Muscle layer of colon (tissue), 2 donors: ENCODE measurements around the gene NEUROG1.
"Not testable (repeated sequence)": the region's sequence is repeated elsewhere in the genome, so short reads cannot be mapped to it uniquely, and the experiment has no call there.

Source experiments
- H3K27ac ChIP-seq: one replicate; pipeline ENCODE4 v1.7.0; 2013; ENCODE audit warnings: low read depth, mild to moderate bottlenecking, low read length, moderate library complexity
- H3K27me3 ChIP-seq, 2 donors: one replicate each; pipeline ENCODE4 v1.7.0; 2013; ENCODE audit warnings: low read length in 2 of 2, mild to moderate bottlenecking in 2 of 2; ENCODE audit not compliant: insufficient read depth in 2 of 2, control insufficient read depth in 1 of 2
- H3K36me3 ChIP-seq: one replicate; pipeline ENCODE4 v1.7.0; 2013; ENCODE audit warnings: mild to moderate bottlenecking, low read length; ENCODE audit not compliant: insufficient read depth
- H3K4me1 ChIP-seq: one replicate; pipeline ENCODE4 v1.7.0; 2013; ENCODE audit warnings: mild to moderate bottlenecking, low read length; ENCODE audit not compliant: insufficient read depth
- H3K4me3 ChIP-seq, 2 donors: one replicate each; pipeline ENCODE4 v1.7.0; 2013; ENCODE audit warnings: low read length in 2 of 2, low read depth in 1 of 2, mild to moderate bottlenecking in 1 of 2, moderate library complexity in 1 of 2
- H3K9ac ChIP-seq: one replicate; pipeline ENCODE4 v1.7.0; 2013; ENCODE audit warnings: low read length
- H3K9me3 ChIP-seq: one replicate; pipeline ENCODE4 v1.7.0; 2013; ENCODE audit warnings: mild to moderate bottlenecking, low read length
- donor health status: abdominal sarcoma.
- donor health status: Adenocarcinoma of cecum.

The NEUROG1 gene

GRCh38 chr5:135533334-135533733 lies 2.4 kb downstream of the NEUROG1 start:
- Histone ChIP-seq H3K9me3 (no peaks in the 10 kb centered on the region), H3K27ac (no peak overlapping the region), H3K4me3 (no peak overlapping the region), H3K4me1 (no peaks in the 10 kb centered on the region), H3K27me3 (peaks cover 34 to 57% of the 10 kb centered on the region in 2 donors), H3K9ac (no peak overlapping the region), H3K36me3 (no peaks in the 10 kb centered on the region)

DNA sequence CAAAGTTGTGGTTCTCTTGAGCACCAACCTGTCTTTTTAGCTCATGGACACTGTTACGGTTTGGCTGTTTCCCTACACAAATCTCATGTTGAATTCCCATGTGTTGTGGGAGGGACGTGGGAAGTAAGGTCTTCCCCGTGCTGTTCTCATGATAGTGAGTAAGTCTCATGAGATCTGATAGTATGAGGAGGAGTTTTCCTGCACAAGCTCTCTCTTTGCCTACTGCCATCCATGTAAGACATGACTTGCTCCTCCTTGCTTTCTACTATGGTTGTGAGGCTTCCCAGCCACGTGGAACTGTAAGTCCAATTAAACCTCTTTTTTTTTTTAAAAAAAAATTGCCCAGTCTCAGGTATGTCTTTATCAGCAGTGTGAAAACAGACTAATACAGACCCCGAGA lies 6.2 kb downstream of the NEUROG1 start:
- not testable (repeated sequence) for H3K9me3 ChIP-seq, H3K4me1 ChIP-seq, H3K4me3 ChIP-seq, H3K9ac ChIP-seq, H3K27ac ChIP-seq, H3K36me3 ChIP-seq
- H3K27me3 ChIP-seq: peaks cover 19 to 25% of the 10 kb centered on the region in 2 donors

- H3K27ac ChIP-seq: no peak overlapping the region
Measured at GRCh38 chr5:135526924-135527323, 8.8 kb downstream of the NEUROG1 start.

DNA sequence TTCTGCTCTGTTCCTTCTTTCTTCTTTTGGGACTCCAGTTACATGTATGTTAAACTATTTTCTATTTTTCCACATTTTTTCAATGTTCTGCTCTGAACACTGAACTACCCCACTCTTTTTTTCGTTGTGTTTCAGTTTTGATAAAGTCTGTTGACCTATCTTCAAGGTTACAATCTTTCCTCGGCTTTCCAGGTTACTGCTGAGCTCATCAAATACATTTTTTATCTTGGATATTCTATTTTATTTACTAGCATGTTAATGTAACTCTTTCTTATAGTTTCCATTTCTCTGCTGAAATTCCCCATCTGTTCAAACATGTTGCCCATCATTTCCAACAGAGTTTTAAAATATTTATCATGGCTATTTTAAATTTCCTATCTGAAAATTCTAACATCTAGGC lies 13.8 kb downstream of the NEUROG1 start:
- H3K4me1 ChIP-seq: no peaks in the 10 kb centered on the region
- H3K27ac ChIP-seq: no peak overlapping the region
- no peaks in the 10 kb centered on the region for H3K36me3 ChIP-seq
- H3K9ac ChIP-seq: no peak overlapping the region
- H3K4me3 ChIP-seq: no peak overlapping the region
- no peaks in the 10 kb centered on the region for H3K27me3 ChIP-seq
- no peaks in the 10 kb centered on the region for H3K9me3 ChIP-seq

More at GRCh38 chr5:135526924-135527323, 8.8 kb downstream of the NEUROG1 start:
- Histone ChIP-seq H3K27me3 (peaks cover 0 to 4% of the 10 kb centered on the region in 2 donors), H3K4me1 (no peaks in the 10 kb centered on the region), H3K9ac (no peak overlapping the region), H3K4me3 (no peak overlapping the region), H3K9me3 (no peaks in the 10 kb centered on the region), H3K36me3 (no peaks in the 10 kb centered on the region)

GRCh38 chr5:135517631-135518030 lies 18.1 kb downstream of the NEUROG1 start:
- H3K4me3 ChIP-seq: no peak overlapping the region
- no peaks in the 10 kb centered on the region for H3K4me1 ChIP-seq
- H3K36me3 ChIP-seq: no peaks in the 10 kb centered on the region
- no peaks in the 10 kb centered on the region for H3K9me3 ChIP-seq
- H3K27ac ChIP-seq: no peak overlapping the region
- no peak overlapping the region for H3K9ac ChIP-seq
- no peaks in the 10 kb centered on the region for H3K27me3 ChIP-seq

- Histone ChIP-seq H3K27ac (no peak overlapping the region), H3K4me1 (no peaks in the 10 kb centered on the region), H3K9ac (no peak overlapping the region), H3K36me3 (no peaks in the 10 kb centered on the region), H3K27me3 (peaks cover 6 to 10% of the 10 kb centered on the region in 2 donors), H3K9me3 (no peaks in the 10 kb centered on the region), H3K4me3 (no peak overlapping the region)
Measured at GRCh38 chr5:135514116-135514515, 21.6 kb downstream of the NEUROG1 start.

- H3K9ac ChIP-seq: no peak overlapping the region
- H3K27ac ChIP-seq: no peak overlapping the region
- no peaks in the 10 kb centered on the region for H3K9me3 ChIP-seq
- no peaks in the 10 kb centered on the region for H3K36me3 ChIP-seq
- H3K4me3 ChIP-seq: no peak overlapping the region
- no peaks in the 10 kb centered on the region for H3K4me1 ChIP-seq
- H3K27me3 ChIP-seq: peaks cover 9 to 15% of the 10 kb centered on the region in 2 donors
Measured at GRCh38 chr5:135511761-135512575, 23.8 kb downstream of the NEUROG1 start.

DNA sequence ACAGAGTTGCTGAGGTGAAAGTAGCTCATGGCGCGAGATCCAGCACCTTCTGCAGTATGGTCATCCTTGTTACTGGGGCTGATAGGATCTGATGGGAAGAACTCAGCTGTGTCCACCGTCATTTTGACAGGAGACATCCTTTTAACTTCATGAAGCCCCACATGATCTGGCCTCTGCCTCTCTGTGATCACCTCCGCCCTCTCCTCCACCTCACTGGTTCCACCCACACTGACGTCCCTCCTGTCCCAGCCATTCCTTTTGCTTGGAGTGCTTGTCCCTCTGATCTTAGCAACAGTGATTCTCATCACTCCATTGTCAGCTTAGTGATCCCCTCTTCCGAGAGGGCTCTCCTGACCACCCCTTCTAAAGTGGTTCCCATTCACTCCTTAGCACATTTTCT lies 25.8 kb downstream of the NEUROG1 start:
- H3K9ac ChIP-seq: no peak overlapping the region
- no peaks in the 10 kb centered on the region for H3K9me3 ChIP-seq
- no peaks in the 10 kb centered on the region for H3K4me1 ChIP-seq
- H3K27me3 ChIP-seq: peaks cover 11 to 15% of the 10 kb centered on the region in 2 donors
- H3K36me3 ChIP-seq: no peaks in the 10 kb centered on the region
- H3K27ac ChIP-seq: no peak overlapping the region
- no peak overlapping the region for H3K4me3 ChIP-seq

GRCh38 chr5:135508496-135509005 lies 27.2 kb downstream of the NEUROG1 start:
- Histone ChIP-seq H3K4me3 (no peak overlapping the region), H3K36me3 (no peaks in the 10 kb centered on the region), H3K27me3 (peaks cover 15% of the 10 kb centered on the region in 2 donors), H3K4me1 (no peaks in the 10 kb centered on the region), H3K27ac (no peak overlapping the region), H3K9ac (no peak overlapping the region), H3K9me3 (no peaks in the 10 kb centered on the region)

DNA sequence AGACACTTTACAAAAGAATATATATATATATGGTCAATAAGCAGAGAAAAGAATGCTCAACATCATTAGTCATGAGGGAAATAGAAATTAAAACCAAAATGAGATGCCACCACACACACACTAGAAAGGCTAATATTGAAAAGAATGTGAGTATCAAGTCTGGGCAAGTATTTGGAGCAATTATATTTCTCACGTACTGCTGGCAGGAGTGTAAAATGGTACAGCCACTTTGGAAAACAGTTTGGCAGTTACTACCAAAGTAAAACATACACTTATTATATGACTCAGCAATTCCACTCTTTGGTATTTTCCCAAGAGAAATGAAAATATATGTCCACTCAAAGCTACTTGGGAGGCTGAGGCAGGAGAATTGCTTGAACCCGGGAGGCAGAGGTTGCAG lies 29.8 kb downstream of the NEUROG1 start:
- H3K4me1 ChIP-seq: no peaks in the 10 kb centered on the region
- H3K4me3 ChIP-seq: no peak overlapping the region
- H3K9ac ChIP-seq: no peak overlapping the region
- H3K27me3 ChIP-seq: peaks cover 15% of the 10 kb centered on the region in 2 donors
- H3K27ac ChIP-seq: no peak overlapping the region
- no peaks in the 10 kb centered on the region for H3K9me3 ChIP-seq
- no peaks in the 10 kb centered on the region for H3K36me3 ChIP-seq

DNA sequence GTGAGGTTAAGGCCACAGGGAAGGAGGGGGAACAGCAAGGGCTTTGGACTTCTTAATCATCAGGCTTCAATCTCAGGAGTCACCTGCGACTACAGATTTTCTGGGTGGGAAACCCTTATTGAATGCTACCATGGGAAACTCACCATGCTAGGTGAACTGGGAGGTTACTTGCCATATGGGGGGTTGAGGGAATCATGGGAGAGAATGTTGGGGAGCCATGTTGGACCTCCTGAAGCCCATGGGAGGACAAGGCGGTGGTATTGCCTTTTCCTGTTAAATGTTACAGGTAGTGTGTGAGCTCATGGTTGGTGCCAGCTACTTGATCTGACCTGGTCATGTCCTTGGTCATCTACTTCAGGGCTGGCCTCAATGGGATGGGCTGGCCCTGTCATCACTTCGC lies 31.4 kb downstream of the NEUROG1 start:
- peaks cover 7 to 9% of the 10 kb centered on the region in 2 donors for H3K27me3 ChIP-seq
- no peak overlapping the region for H3K4me3 ChIP-seq
- H3K36me3 ChIP-seq: no peaks in the 10 kb centered on the region
- H3K27ac ChIP-seq: no peak overlapping the region
- H3K9ac ChIP-seq: no peak overlapping the region
- H3K4me1 ChIP-seq: no peaks in the 10 kb centered on the region
- H3K9me3 ChIP-seq: no peaks in the 10 kb centered on the region

DNA sequence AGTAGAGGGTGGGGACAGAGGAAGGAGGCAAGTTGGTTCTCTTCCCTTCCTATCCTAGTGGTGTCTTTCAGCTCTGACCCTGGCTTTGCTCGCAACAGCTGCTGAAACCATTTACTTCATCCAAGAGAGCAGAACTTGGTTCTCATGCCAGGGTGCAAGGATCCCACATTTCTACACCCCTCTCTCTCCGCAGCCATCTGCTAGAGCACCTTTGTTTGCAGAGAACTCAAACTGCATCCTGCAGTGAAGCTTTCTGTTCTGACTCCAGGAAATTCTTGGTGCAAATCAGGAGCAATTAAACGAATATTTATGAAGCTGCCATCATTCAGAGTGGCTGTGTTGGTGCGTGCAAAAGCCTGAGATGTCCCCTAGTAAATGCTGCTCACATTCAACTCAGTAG lies 31.9 kb downstream of the NEUROG1 start:
- Histone ChIP-seq H3K4me1 (no peaks in the 10 kb centered on the region), H3K27me3 (peaks cover 5 to 9% of the 10 kb centered on the region in 2 donors), H3K27ac (no peak overlapping the region), H3K4me3 (no peak overlapping the region), H3K36me3 (no peaks in the 10 kb centered on the region), H3K9me3 (no peaks in the 10 kb centered on the region), H3K9ac (no peak overlapping the region)
